ENCODE data around the gene TEKT3.

Gene TEKT3

DNA sequence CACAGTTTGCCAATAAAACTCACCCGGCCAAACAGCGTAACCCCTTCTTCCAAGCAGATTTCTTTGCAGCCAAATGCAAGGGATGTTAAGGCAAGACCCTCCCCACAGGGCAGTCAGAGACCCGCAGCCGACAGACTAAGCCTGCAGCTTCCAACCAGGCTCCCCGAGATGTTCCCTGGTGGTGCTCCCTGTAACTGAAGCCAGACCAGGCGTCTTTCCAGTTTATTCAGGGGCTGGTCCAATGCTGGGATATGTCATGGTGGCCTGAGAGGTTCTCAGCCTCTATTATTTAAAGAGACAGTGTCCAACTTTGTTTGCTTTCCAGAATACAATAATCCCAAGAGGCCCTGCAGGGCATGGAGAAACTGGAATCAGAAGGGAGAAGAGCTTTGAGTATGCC lies 76.3 kb downstream of the TEKT3 start, which contains the start of gene PMP22:
TSS of gene PMP22 (minus strand) at position 196 of the 400 bp plus-strand sequence. CDS start 4,599 bp downstream, outside the sequence.
- DNase-seq (ENCODE audit: low read depth), result no peak
- no peak within 1 kb of the TSS for H3K4me3 ChIP-seq (ENCODE audit: low read depth, low read length)
- TF ChIP-seq, protein P1, sequence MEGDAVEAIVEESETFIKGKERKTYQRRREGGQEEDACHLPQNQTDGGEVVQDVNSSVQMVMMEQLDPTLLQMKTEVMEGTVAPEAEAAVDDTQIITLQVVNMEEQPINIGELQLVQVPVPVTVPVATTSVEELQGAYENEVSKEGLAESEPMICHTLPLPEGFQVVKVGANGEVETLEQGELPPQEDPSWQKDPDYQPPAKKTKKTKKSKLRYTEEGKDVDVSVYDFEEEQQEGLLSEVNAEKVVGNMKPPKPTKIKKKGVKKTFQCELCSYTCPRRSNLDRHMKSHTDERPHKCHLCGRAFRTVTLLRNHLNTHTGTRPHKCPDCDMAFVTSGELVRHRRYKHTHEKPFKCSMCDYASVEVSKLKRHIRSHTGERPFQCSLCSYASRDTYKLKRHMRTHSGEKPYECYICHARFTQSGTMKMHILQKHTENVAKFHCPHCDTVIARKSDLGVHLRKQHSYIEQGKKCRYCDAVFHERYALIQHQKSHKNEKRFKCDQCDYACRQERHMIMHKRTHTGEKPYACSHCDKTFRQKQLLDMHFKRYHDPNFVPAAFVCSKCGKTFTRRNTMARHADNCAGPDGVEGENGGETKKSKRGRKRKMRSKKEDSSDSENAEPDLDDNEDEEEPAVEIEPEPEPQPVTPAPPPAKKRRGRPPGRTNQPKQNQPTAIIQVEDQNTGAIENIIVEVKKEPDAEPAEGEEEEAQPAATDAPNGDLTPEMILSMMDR (IDR thresholded peaks at IDR 0.05; ENCODE audit: insufficient read depth, low read depth, low read length, missing control alignments), result no peak

DNA sequence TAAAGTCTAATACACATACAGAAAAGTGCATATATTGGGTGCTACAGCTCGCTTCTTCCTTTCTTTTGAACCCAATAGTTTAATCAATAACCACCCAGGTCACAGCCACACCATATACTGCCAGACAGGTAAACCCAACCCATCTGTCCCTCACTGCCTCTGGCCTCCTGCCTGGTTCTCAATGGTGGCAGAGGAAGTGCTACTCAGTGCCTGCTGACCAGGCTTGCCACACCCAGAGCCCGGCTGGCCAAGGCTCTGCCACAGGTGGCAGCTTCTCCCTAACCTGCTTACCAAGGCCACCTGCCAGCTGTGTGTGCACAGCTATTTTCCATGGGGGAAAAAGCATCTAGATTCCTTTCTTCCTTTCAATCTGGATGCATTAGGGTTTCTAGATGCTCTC lies 76.9 kb downstream of the TEKT3 start:
- no peak for DNase-seq (ENCODE audit: low read depth)
- TF ChIP-seq, protein P1 (IDR thresholded peaks at IDR 0.05; ENCODE audit: insufficient read depth, low read depth, low read length, missing control alignments), result no peak
- H3K4me3 ChIP-seq (ENCODE audit: low read depth, low read length), result no peak overlapping the region

GRCh38 chr17:15263680-15264079 lies 77.7 kb downstream of the TEKT3 start:
- H3K4me3 ChIP-seq (ENCODE audit: low read depth, low read length), result no peak overlapping the region
- TF ChIP-seq, protein P1 (IDR thresholded peaks at IDR 0.05; ENCODE audit: insufficient read depth, low read depth, low read length, missing control alignments), result no peak
- no peak for DNase-seq (ENCODE audit: low read depth)

GRCh38 chr17:15263206-15263579 lies 78.2 kb downstream of the TEKT3 start:
- TF ChIP-seq, protein P1 (IDR thresholded peaks at IDR 0.05; ENCODE audit: insufficient read depth, low read depth, low read length, missing control alignments), result no peak
- DNase-seq (ENCODE audit: low read depth), result no peak
- H3K4me3 ChIP-seq (ENCODE audit: low read depth, low read length), result no peak overlapping the region

DNA sequence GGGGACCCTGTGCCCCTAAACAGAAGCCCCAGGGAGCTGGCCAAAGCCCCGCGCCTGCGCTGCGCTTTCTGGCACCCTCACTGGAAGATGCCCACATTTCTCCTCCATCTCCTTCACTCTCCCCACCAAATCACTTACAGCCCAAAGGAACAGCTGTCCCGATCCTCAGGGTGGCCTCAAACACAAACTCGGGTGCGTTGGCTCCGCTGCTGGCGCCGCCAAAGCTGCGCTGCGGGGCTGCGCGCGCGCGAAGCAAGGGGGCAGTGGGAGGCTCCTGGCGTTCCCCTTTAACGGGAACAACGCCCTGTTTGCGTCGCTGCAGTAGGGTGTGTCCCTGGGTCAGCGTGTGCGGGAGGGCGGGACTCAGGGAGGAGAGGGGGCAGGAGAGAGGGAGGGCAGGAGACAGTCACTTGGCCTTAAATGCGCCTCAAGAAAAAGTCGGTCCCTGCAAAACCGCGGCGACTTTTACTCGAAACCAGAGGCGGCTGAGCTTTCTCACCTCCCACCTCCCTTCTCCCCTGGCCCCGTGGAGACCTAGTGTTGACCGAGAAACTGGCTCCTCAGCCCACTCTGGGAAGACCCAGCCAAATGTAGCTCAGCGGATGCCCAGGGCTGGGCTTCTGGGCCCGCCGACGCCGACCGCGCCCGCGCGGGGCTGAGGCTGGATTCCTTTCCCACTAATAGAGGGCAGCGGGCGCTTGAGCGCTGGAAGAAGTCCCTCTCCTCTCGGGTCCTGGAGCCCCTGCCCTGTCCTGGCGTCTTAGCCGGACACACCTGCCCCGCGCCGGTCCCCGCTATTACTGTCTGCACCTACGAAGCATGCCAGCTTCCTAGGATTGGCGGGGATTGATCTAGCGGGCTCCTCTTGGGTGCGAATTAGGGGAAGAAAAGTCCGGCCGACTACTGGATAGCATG lies 78.8 kb downstream of the TEKT3 start:
- H3K4me3 ChIP-seq (ENCODE audit: low read depth, low read length), result no peak overlapping the region
- no peak for DNase-seq (ENCODE audit: low read depth)
- TF ChIP-seq, protein P1 (IDR thresholded peaks at IDR 0.05; ENCODE audit: insufficient read depth, low read depth, low read length, missing control alignments), result no peak

DNA sequence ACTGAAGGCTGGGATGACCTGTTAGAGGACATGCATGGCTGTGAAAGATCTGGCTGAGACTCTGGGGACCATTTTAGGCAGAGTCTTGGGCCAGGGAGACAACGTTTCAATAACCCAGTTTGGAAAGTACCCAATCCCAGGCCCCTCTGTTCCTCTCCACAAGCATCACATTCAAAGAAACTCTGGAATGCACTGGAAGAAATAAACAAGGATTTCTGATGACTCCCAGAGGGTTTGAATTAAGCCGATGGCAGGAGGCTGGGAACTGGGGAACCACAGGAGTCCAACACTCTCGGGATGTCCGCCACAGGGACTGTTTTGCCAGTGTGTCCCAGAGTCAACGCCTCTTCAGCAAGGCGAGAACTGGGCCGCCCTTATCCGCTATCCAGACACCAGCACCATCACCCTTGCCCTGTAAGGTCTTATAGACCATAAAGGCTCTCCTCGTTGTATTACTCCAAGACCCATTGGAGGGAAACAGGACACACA lies 79.6 kb downstream of the TEKT3 start:
- TF ChIP-seq, protein P1 (IDR thresholded peaks at IDR 0.05; ENCODE audit: insufficient read depth, low read depth, low read length, missing control alignments), result no peak
- no peak for DNase-seq (ENCODE audit: low read depth)
- H3K4me3 ChIP-seq (ENCODE audit: low read depth, low read length), result no peak overlapping the region
